Measurements from ENCODE around the gene AZU1.

The AZU1 gene

GRCh38 chr19:863315-863620 is 35.6 kb downstream of the AZU1 start:
- no peak overlapping the region for H2AFZ ChIP-seq (ENCODE audit: low read depth, low read length, severe bottlenecking)
- H3K79me2 ChIP-seq (ENCODE audit: insufficient read depth, low read length), result no peaks in the 10 kb centered on the region
- H3K9me2 ChIP-seq (replicated peaks; ENCODE audit: insufficient read depth, low read length), result no peaks in the 10 kb centered on the region
- TF ChIP-seq EZH2phosphoT487 (conservative IDR thresholded peaks at IDR 0.05; ENCODE audit: low read length) (no peak), CTCF (IDR thresholded peaks at IDR 0.05; ENCODE audit: insufficient read depth, low read length, poor library complexity, severe bottlenecking) (no peak)
- no peaks in the 10 kb centered on the region for H3K27me3 ChIP-seq (ENCODE audit: low read length)
- H3K36me3 ChIP-seq (ENCODE audit: low read length), result no peaks in the 10 kb centered on the region
- H3K9me3 ChIP-seq (ENCODE audit: insufficient read depth, low read length), result no peaks in the 10 kb centered on the region
- no peaks in the 10 kb centered on the region for H3F3A ChIP-seq (ENCODE audit: insufficient read depth)
- H3K9ac ChIP-seq (ENCODE audit: low read length), result no peak overlapping the region
- H4K20me1 ChIP-seq (ENCODE audit: low read depth, low read length), result no peaks in the 10 kb centered on the region
- peak overlapping the region; percentile 41 for H3K4me2 ChIP-seq (ENCODE audit: low read depth, low read length, poor library complexity, severe bottlenecking)
- H3K27ac ChIP-seq (ENCODE audit: low read depth, low read length), result no peak overlapping the region
- H3K4me3 ChIP-seq (ENCODE audit: insufficient read depth, low read length, poor library complexity, severe bottlenecking), result no peak overlapping the region

GRCh38 chr19:866769-867300 is 39.2 kb downstream of the AZU1 start:
- no peaks in the 10 kb centered on the region for H3K9me3 ChIP-seq (ENCODE audit: insufficient read depth, low read length)
- TF ChIP-seq EZH2phosphoT487 (conservative IDR thresholded peaks at IDR 0.05; ENCODE audit: low read length), result no peak
- no peaks in the 10 kb centered on the region for H3K27me3 ChIP-seq (ENCODE audit: low read length)
- H3K9ac ChIP-seq (ENCODE audit: low read length), result no peak overlapping the region
- H3K4me2 ChIP-seq (ENCODE audit: low read depth, low read length, poor library complexity, severe bottlenecking), result no peak overlapping the region
- H4K20me1 ChIP-seq (ENCODE audit: low read depth, low read length), result no peaks in the 10 kb centered on the region
- H3K4me3 ChIP-seq (ENCODE audit: insufficient read depth, low read length, poor library complexity, severe bottlenecking), result no peak overlapping the region
- no peaks in the 10 kb centered on the region for H3F3A ChIP-seq (ENCODE audit: insufficient read depth)
- H2AFZ ChIP-seq (ENCODE audit: low read depth, low read length, severe bottlenecking), result no peak overlapping the region
- no peaks in the 10 kb centered on the region for H3K79me2 ChIP-seq (ENCODE audit: insufficient read depth, low read length)
- no peaks in the 10 kb centered on the region for H3K9me2 ChIP-seq (replicated peaks; ENCODE audit: insufficient read depth, low read length)
- H3K36me3 ChIP-seq (ENCODE audit: low read length), result no peaks in the 10 kb centered on the region
- no peak overlapping the region for H3K27ac ChIP-seq (ENCODE audit: low read depth, low read length)

- Histone ChIP-seq H2AFZ (ENCODE audit: low read depth, low read length, severe bottlenecking) (no peak overlapping the region), H3K79me2 (ENCODE audit: insufficient read depth, low read length) (no peaks in the 10 kb centered on the region), H3K9me3 (ENCODE audit: insufficient read depth, low read length) (no peaks in the 10 kb centered on the region), H3K9ac (ENCODE audit: low read length) (no peak overlapping the region), H4K20me1 (ENCODE audit: low read depth, low read length) (no peaks in the 10 kb centered on the region), H3F3A (ENCODE audit: insufficient read depth) (no peaks in the 10 kb centered on the region), H3K4me3 (ENCODE audit: insufficient read depth, low read length, poor library complexity, severe bottlenecking) (no peak overlapping the region), H3K27ac (ENCODE audit: low read depth, low read length) (no peak overlapping the region), H3K27me3 (ENCODE audit: low read length) (no peaks in the 10 kb centered on the region), H3K9me2 (replicated peaks; ENCODE audit: insufficient read depth, low read length) (no peaks in the 10 kb centered on the region), H3K4me2 (ENCODE audit: low read depth, low read length, poor library complexity, severe bottlenecking) (no peak overlapping the region), H3K36me3 (ENCODE audit: low read length) (no peaks in the 10 kb centered on the region)
- TF ChIP-seq EZH2phosphoT487 (conservative IDR thresholded peaks at IDR 0.05; ENCODE audit: low read length), result no peak
- no peak for TF ChIP-seq CTCF (IDR thresholded peaks at IDR 0.05; ENCODE audit: insufficient read depth, low read length, poor library complexity, severe bottlenecking)
Observed at GRCh38 chr19:867301-867793, 39.7 kb downstream of the AZU1 start.

GRCh38 chr19:867855-868457 is 40.3 kb downstream of the AZU1 start:
- H3K9me3 ChIP-seq (ENCODE audit: insufficient read depth, low read length), result no peaks in the 10 kb centered on the region
- H2AFZ ChIP-seq (ENCODE audit: low read depth, low read length, severe bottlenecking), result no peak overlapping the region
- no peak overlapping the region for H3K9ac ChIP-seq (ENCODE audit: low read length)
- H3K4me3 ChIP-seq (ENCODE audit: insufficient read depth, low read length, poor library complexity, severe bottlenecking), result no peak overlapping the region
- H4K20me1 ChIP-seq (ENCODE audit: low read depth, low read length), result no peaks in the 10 kb centered on the region
- H3K27ac ChIP-seq (ENCODE audit: low read depth, low read length), result no peak overlapping the region
- TF ChIP-seq CTCF (IDR thresholded peaks at IDR 0.05; ENCODE audit: insufficient read depth, low read length, poor library complexity, severe bottlenecking) (no peak), EZH2phosphoT487 (conservative IDR thresholded peaks at IDR 0.05; ENCODE audit: low read length) (no peak)
- H3K9me2 ChIP-seq (replicated peaks; ENCODE audit: insufficient read depth, low read length), result no peaks in the 10 kb centered on the region
- H3K79me2 ChIP-seq (ENCODE audit: insufficient read depth, low read length), result no peaks in the 10 kb centered on the region
- no peaks in the 10 kb centered on the region for H3F3A ChIP-seq (ENCODE audit: insufficient read depth)
- H3K4me2 ChIP-seq (ENCODE audit: low read depth, low read length, poor library complexity, severe bottlenecking), result no peak overlapping the region
- no peaks in the 10 kb centered on the region for H3K36me3 ChIP-seq (ENCODE audit: low read length)
- H3K27me3 ChIP-seq (ENCODE audit: low read length), result no peaks in the 10 kb centered on the region
